Type B pancreatic cell (in vitro differentiated cells): Measurements from ENCODE around the gene ANKS1B. TPM values are rescaled to one million over a fixed set of nuclear protein-coding genes. Genes with fewer than 3 reads are reported as not detected.

ENCODE experiments used
- DNase-seq: peaks from one replicate; pipeline ENCODE4 v3.0.0; 2021; ENCODE audit warnings: mixed read lengths; ENCODE audit not compliant: unreplicated experiment; ENCODE audit errors: extremely low spot score
- H3K27ac Mint-ChIP-seq: 2 replicates; pipeline ENCODE4 v1.8.0; 2021; ENCODE audit warnings: mild to moderate bottlenecking, mixed read lengths
- H3K27me3 Mint-ChIP-seq: 2 replicates; pipeline ENCODE4 v1.8.0; 2021; ENCODE audit warnings: mixed read lengths
- H3K36me3 Mint-ChIP-seq: 2 replicates; pipeline ENCODE4 v1.8.0; 2021; ENCODE audit warnings: mixed read lengths
- H3K4me1 Mint-ChIP-seq: one replicate; pipeline ENCODE4 v1.8.0; 2021; ENCODE audit warnings: mixed read lengths; ENCODE audit not compliant: unreplicated experiment
- H3K4me3 Mint-ChIP-seq: 2 replicates; pipeline ENCODE4 v1.8.0; 2021; ENCODE audit warnings: mild to moderate bottlenecking, mixed read lengths
- H3K9me3 Mint-ChIP-seq: 2 replicates; pipeline ENCODE4 v1.8.0; 2021; ENCODE audit warnings: mixed read lengths
- CTCF ChIP-seq: fragments of 200-600 bp; sonication (generic); conservative IDR thresholded peaks from 2 replicates; pipeline ENCODE4 v1.5.0; 2021; ENCODE audit warnings: antibody characterized with exemption, mild to moderate bottlenecking
- total RNA-seq: library from RNA; stranded (reverse); gene quantifications from 2 replicates; pipeline ENCODE4 v1.2.1, GENCODE V29; 2021; ENCODE audit warnings: low replicate concordance

ANKS1B gene
- total RNA-seq, 1 donor from 2014 or later, result 4.7 TPM

- Mint-ChIP-seq H3K36me3 (no peaks in the 10 kb centered on the region), H3K9me3 (no peaks in the 10 kb centered on the region), H3K27me3 (peaks cover 3% of the 10 kb centered on the region), H3K4me3 (no peak overlapping the region), H3K27ac (no peak overlapping the region), H3K4me1 (no peaks in the 10 kb centered on the region)
- no peak for DNase-seq
- TF ChIP-seq CTCF, result no peak
These were observed 975.0 kb downstream of the ANKS1B start for GRCh38 chr12:99009654-99010296.

- no peaks in the 10 kb centered on the region for H3K4me1 Mint-ChIP-seq
- no peak overlapping the region for H3K4me3 Mint-ChIP-seq
- DNase-seq, result no peak
- no peaks in the 10 kb centered on the region for H3K9me3 Mint-ChIP-seq
- H3K27me3 Mint-ChIP-seq, result peaks cover 3% of the 10 kb centered on the region
- no peaks in the 10 kb centered on the region for H3K36me3 Mint-ChIP-seq
- no peak for TF ChIP-seq CTCF
- no peak overlapping the region for H3K27ac Mint-ChIP-seq
These were observed 979.1 kb downstream of the ANKS1B start for GRCh38 chr12:99005601-99006000.

- H3K9me3 Mint-ChIP-seq, result no peaks in the 10 kb centered on the region
- peaks cover 3% of the 10 kb centered on the region for H3K27me3 Mint-ChIP-seq
- TF ChIP-seq CTCF, result no peak
- H3K36me3 Mint-ChIP-seq, result no peaks in the 10 kb centered on the region
- H3K4me1 Mint-ChIP-seq, result no peaks in the 10 kb centered on the region
- DNase-seq, result no peak
- H3K4me3 Mint-ChIP-seq, result no peak overlapping the region
- no peak overlapping the region for H3K27ac Mint-ChIP-seq
These were observed 979.8 kb downstream of the ANKS1B start for GRCh38 chr12:99004799-99005466.

GRCh38 chr12:99002731-99003130, 982.0 kb downstream of the ANKS1B start:
- no peak for TF ChIP-seq CTCF
- H3K27me3 Mint-ChIP-seq, result peaks cover 6% of the 10 kb centered on the region

GRCh38 chr12:99002156-99002555, 982.6 kb downstream of the ANKS1B start:
- H3K27ac Mint-ChIP-seq, result no peak overlapping the region
- H3K9me3 Mint-ChIP-seq, result no peaks in the 10 kb centered on the region

More at GRCh38 chr12:99002731-99003130, 982.0 kb downstream of the ANKS1B start:
- DNase-seq, result no peak
- Mint-ChIP-seq H3K36me3 (no peaks in the 10 kb centered on the region), H3K4me3 (no peak overlapping the region), H3K27ac (no peak overlapping the region), H3K4me1 (no peaks in the 10 kb centered on the region), H3K9me3 (no peaks in the 10 kb centered on the region)

More at GRCh38 chr12:99002156-99002555, 982.6 kb downstream of the ANKS1B start:
- Mint-ChIP-seq H3K4me1 (no peaks in the 10 kb centered on the region), H3K4me3 (no peak overlapping the region), H3K27me3 (peaks cover 4% of the 10 kb centered on the region), H3K36me3 (no peaks in the 10 kb centered on the region)
- TF ChIP-seq CTCF, result no peak
- no peak for DNase-seq
